Sigmoid colon (tissue), 7 donors: Measurements from ENCODE around the gene ESPNL. TPM values are rescaled to one million over a fixed set of nuclear protein-coding genes. Genes with fewer than 3 reads are reported as not detected.

ENCODE experiments used
- DNase-seq: peaks from one replicate; pipeline ENCODE4 v3.0.0-alpha.2; 2019
- H3K27ac ChIP-seq, 4 donors: fragments of 200-600 bp; sonication (generic); one replicate each; pipeline ENCODE4 v1.5.1; 2016 to 2019; ENCODE audit warnings: mild to moderate bottlenecking in 1 of 4
- H3K27me3 ChIP-seq, 3 donors: fragments of 200-600 bp; sonication (generic); one replicate each; pipeline ENCODE4 v1.5.1; 2019; ENCODE audit warnings: mild to moderate bottlenecking in 1 of 3
- H3K36me3 ChIP-seq, 4 donors: fragments of 200-600 bp; sonication (generic); one replicate each; pipeline ENCODE4 v1.5.1; 2016 to 2019
- H3K4me1 ChIP-seq, 4 donors: fragments of 200-600 bp; sonication (generic); one replicate each; pipeline ENCODE4 v1.5.1; 2017 to 2019
- H3K4me3 ChIP-seq, 4 donors: fragments of 200-600 bp; sonication (generic); one replicate each; pipeline ENCODE4 v1.5.1; 2017 to 2019; ENCODE audit warnings: mild to moderate bottlenecking in 2 of 4, moderate library complexity in 1 of 4
- H3K9me3 ChIP-seq, 4 donors: fragments of 200-600 bp in 3 of 4; sonication (generic) in 3 of 4; one replicate each; pipeline versions ENCODE4 v1.5.1 to v1.6.1; 2013 to 2019
- CTCF ChIP-seq, 4 experiments: fragments of 450-650 bp in 3 of 4; fragments of 200-600 bp in 1 of 4; IDR thresholded peaks; one replicate each; pipeline ENCODE4 v1.5.1; 2016 to 2019; ENCODE audit warnings: antibody characterized with exemption in 4 of 4, mild to moderate bottlenecking in 3 of 4, moderate library complexity in 2 of 4
- EP300 ChIP-seq, 4 donors: sonication (generic); formaldehyde crosslinking; IDR thresholded peaks; one replicate each; pipeline ENCODE4 v1.6.1; 2017; ENCODE audit warnings: antibody characterized with exemption in 4 of 4
- POLR2A ChIP-seq, 2 donors: fragments of 450-650 bp; IDR thresholded peaks; one replicate each; pipeline ENCODE4 v1.6.1; 2016; ENCODE audit warnings: antibody characterized with exemption in 2 of 2, mild to moderate bottlenecking in 2 of 2, moderate library complexity in 2 of 2
- POLR2AphosphoS5 ChIP-seq, 4 donors: sonication (generic); formaldehyde crosslinking; IDR thresholded peaks; one replicate each; pipeline ENCODE4 v1.6.1; 2017; ENCODE audit warnings: antibody characterized with exemption in 4 of 4
- WGBS, 2 donors: extraction: QIAGEN DNeasy Blood & Tissue Kit; methylation state at CpG; one replicate each; pipeline ENCODE4 v1.1.7; 2013; 5-methylcytosine and 5-hydroxymethylcytosine counted together
- intact Hi-C: fragments of 100-400 bp; cut with DNase I; formaldehyde crosslinking; loops from one replicate; pipeline ENCODE4 v1.15.1; 2023
- polyA plus RNA-seq, 3 donors: library from polyadenylated mRNA; stranded (reverse); fragments of 200-250 nt; gene quantifications; one replicate each; pipeline ENCODE4 v1.2.3, GENCODE V29; 2013
- total RNA-seq, 4 donors: library from RNA; depleted of rRNA; stranded (reverse); fragments of >200 nt; gene quantifications; one replicate each; pipeline ENCODE4 v1.1.0, GENCODE V29; 2016
- donor health status: healthy with polysubstance abuse.
- donor health status: Bipolar disorder and iron deficiency.
- donor health status: healthy.

Gene ESPNL
- total and polyA plus RNA-seq, 7 donors = 0.36 to 2.0 (median 0.58) TPM; not detected in 3

GRCh38 chr2:238163481-238164198 lies 63.5 kb downstream of the ESPNL start:
- intact Hi-C loops = no loop called here
- DNase-seq = no peak
- Histone ChIP-seq H3K27ac (no peak overlapping the region), H3K27me3 (peaks cover 18 to 38% (median 30%) of the 10 kb centered on the region in 3 donors), H3K4me3 (peak overlapping the region in 2 of 4 donors; percentile 18 to 27), H3K36me3 (peaks cover 0 to 12% (median 2%) of the 10 kb centered on the region in 4 donors), H3K9me3 (no peaks in the 10 kb centered on the region), H3K4me1 (peaks cover 0 to 28% (median 24%) of the 10 kb centered on the region in 4 donors)
- TF ChIP-seq POLR2AphosphoS5 (IDR thresholded peaks at IDR 0.05) = no peak
- TF ChIP-seq CTCF (IDR thresholded peaks at IDR 0.05) = no peak
- no peak for TF ChIP-seq POLR2A (IDR thresholded peaks at IDR 0.05)
- TF ChIP-seq EP300 (IDR thresholded peaks at IDR 0.05) = no peak
- WGBS, 2 donors = 2 to 6% methylated on average over 95 of the region's 95 CpGs

- peaks cover 0 to 32% (median 28%) of the 10 kb centered on the region in 4 donors for H3K4me1 ChIP-seq
- 90 to 93% methylated on average over 8 of the region's 8 CpGs for WGBS, 2 donors
- H3K27ac ChIP-seq = no peak overlapping the region
- H3K4me3 ChIP-seq = no peak overlapping the region
- peaks cover 10 to 27% (median 20%) of the 10 kb centered on the region in 3 donors for H3K27me3 ChIP-seq
- intact Hi-C loops = loop anchor here (5.0 kb wide), 1 partner anchor 308 kb away; the partner anchor contains the start of gene RAMP1
- peaks cover 0 to 22% (median 2%) of the 10 kb centered on the region in 4 donors for H3K36me3 ChIP-seq
- H3K9me3 ChIP-seq = no peaks in the 10 kb centered on the region
- TF ChIP-seq CTCF (IDR thresholded peaks at IDR 0.05) = no peak
- no peak for TF ChIP-seq POLR2AphosphoS5 (IDR thresholded peaks at IDR 0.05)
- TF ChIP-seq EP300 (IDR thresholded peaks at IDR 0.05) = no peak
- no peak for TF ChIP-seq POLR2A (IDR thresholded peaks at IDR 0.05)
- DNase-seq = no peak
Observed at GRCh38 chr2:238164906-238165287, 64.8 kb downstream of the ESPNL start.

GRCh38 chr2:238165288-238165921 lies 65.3 kb downstream of the ESPNL start:
- Histone ChIP-seq H3K9me3 (no peaks in the 10 kb centered on the region), H3K36me3 (peaks cover 0 to 27% (median 2%) of the 10 kb centered on the region in 4 donors), H3K27ac (no peak overlapping the region), H3K27me3 (peaks cover 9 to 22% (median 16%) of the 10 kb centered on the region in 3 donors), H3K4me3 (no peak overlapping the region), H3K4me1 (peaks cover 0 to 37% (median 33%) of the 10 kb centered on the region in 4 donors)
- intact Hi-C loops = loop anchor here (5.0 kb wide), 1 partner anchor 308 kb away; the partner anchor contains the start of gene RAMP1
- no peak for DNase-seq
- TF ChIP-seq POLR2AphosphoS5 (IDR thresholded peaks at IDR 0.05) (no peak), EP300 (IDR thresholded peaks at IDR 0.05) (no peak), CTCF (IDR thresholded peaks at IDR 0.05) (no peak), POLR2A (IDR thresholded peaks at IDR 0.05) (no peak)
- 90 to 93% methylated on average over 12 of the region's 12 CpGs for WGBS, 2 donors

- Histone ChIP-seq H3K4me1 (peaks cover 0 to 42% (median 38%) of the 10 kb centered on the region in 4 donors), H3K4me3 (no peak overlapping the region), H3K9me3 (no peaks in the 10 kb centered on the region), H3K27ac (no peak overlapping the region), H3K27me3 (peaks cover 9 to 21% (median 16%) of the 10 kb centered on the region in 3 donors), H3K36me3 (peaks cover 0 to 38% (median 5%) of the 10 kb centered on the region in 4 donors)
- 84 to 91% methylated on average over 24 of the region's 24 CpGs for WGBS, 2 donors
- TF ChIP-seq CTCF (IDR thresholded peaks at IDR 0.05) = no peak
- intact Hi-C loops = loop anchor here (5.0 kb wide), 1 partner anchor 309 kb away; the partner anchor contains the start of gene RAMP1
- no peak for DNase-seq
Observed at GRCh38 chr2:238166391-238167343, 66.5 kb downstream of the ESPNL start.
